ENCODE data around the gene PLS1.

- TF ChIP-seq CTCF (IDR thresholded peaks at IDR 0.05) (no peak), EZH2 (IDR thresholded peaks at IDR 0.05) (no peak), EZH2phosphoT487 (IDR thresholded peaks at IDR 0.05) (no peak)
Measured at GRCh38 chr3:142613491-142613890, 17.3 kb downstream of the PLS1 start.

Data from neural progenitor cell (in vitro differentiated cells).